AG04450 (cell line): ENCODE results near the gene RNF220. TPM values are rescaled to one million over a fixed set of nuclear protein-coding genes. Genes with fewer than 3 reads are reported as not detected.

Experiments used
- CTCF ChIA-PET: fragments of 300-600, 350-600 bp; formaldehyde crosslinking; extraction: SDS; loops from one replicate; lab custom pipeline; 2022; ENCODE audit warnings: antibody characterized with exemption, inconsistent platforms; lab: Charles Lee
- POLR2A ChIA-PET: fragments of 350-600 bp; formaldehyde crosslinking; extraction: SDS; loops from one replicate; lab custom pipeline; 2021; ENCODE audit warnings: antibody characterized with exemption, inconsistent platforms; lab: Yijun Ruan, JAX
- DNase-seq: peaks from one replicate; pipeline ENCODE4 v3.0.0-alpha.2; 2011; ENCODE audit warnings: low read depth, low spot score
- H3K27ac ChIP-seq: one replicate; pipeline ENCODE4 v1.5.1; 2012; ENCODE audit warnings: low read depth, low read length, control low read depth
- H3K27me3 ChIP-seq: one replicate; pipeline ENCODE4 v1.6.0; 2012; ENCODE audit warnings: low read length; ENCODE audit not compliant: control insufficient read depth, insufficient read depth
- H3K4me3 ChIP-seq: 2 replicates; pipeline ENCODE4 v1.5.1; 2011; ENCODE audit warnings: mild to moderate bottlenecking, low read depth, low read length, control low read depth
- H3K9me3 ChIP-seq: 2 replicates; pipeline ENCODE4 v1.5.1; 2012; ENCODE audit warnings: low read length; ENCODE audit not compliant: control insufficient read depth, insufficient read depth
- polyA minus RNA-seq: library from RNA; depleted of rRNA, polyadenylated mRNA; stranded (reverse); fragments of >200 nt; gene quantifications from 2 replicates; pipeline ENCODE4 v1.2.3, GENCODE V29; 2011; rRNA and poly(A)+ RNA removed
- polyA plus RNA-seq: library from polyadenylated mRNA; depleted of rRNA; stranded (reverse); fragments of >200 nt; gene quantifications from 2 replicates; pipeline ENCODE4 v1.2.3, GENCODE V29; 2011; rRNA removed
- TF ChIP-seq, protein P1 (sequence below): IDR thresholded peaks from 2 replicates; pipeline ENCODE4 v1.5.1; 2011; ENCODE audit warnings: low read depth, low read length, control low read depth, inconsistent platforms

RNF220 gene
- polyA plus RNA-seq (46.4 and 48.0 TPM in 2 replicates), polyA minus RNA-seq (28.4 and 38.7 TPM in 2 replicates)

DNA sequence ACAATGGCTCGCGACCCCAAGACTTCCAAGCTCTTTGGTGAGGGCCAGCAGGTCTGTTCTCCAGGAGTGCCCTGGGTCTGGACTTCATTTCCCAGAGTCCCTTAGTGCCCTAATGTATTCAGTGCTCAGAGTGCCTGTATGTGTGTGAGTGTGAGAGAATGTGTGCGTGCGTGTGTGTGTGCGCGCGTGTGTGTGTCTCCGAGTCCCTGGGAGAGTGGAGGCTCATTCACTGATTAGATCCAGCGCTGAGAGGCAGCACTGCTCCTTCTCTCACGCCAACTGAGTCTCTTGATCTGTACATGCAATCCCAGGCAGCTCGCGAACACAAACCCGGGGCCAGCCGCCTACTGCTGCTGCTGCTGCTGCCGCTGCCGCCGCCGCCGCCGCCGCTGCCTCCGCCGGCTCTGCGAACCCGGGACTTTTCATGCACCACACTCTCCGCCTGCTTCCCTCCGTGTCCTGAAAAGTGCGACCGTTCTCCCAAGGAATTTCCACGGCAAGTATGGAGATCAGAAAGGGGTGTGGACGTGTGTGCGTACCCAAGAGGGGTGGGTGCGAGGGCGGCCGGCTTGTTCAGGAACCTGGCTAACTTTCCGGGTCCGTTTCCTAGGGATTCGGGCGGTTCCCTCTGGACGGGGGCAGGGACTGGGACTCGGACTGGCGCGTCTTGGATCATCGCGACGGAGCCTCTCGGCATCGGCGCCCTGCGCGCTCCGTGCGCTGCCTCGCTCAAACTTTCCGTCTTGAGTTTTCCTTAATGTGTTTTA lies at the start of gene RNF220:
Gene RNF220, plus strand, starts transcription at position 225 of the 767 bp plus-strand sequence.
- TF ChIP-seq, protein P1, sequence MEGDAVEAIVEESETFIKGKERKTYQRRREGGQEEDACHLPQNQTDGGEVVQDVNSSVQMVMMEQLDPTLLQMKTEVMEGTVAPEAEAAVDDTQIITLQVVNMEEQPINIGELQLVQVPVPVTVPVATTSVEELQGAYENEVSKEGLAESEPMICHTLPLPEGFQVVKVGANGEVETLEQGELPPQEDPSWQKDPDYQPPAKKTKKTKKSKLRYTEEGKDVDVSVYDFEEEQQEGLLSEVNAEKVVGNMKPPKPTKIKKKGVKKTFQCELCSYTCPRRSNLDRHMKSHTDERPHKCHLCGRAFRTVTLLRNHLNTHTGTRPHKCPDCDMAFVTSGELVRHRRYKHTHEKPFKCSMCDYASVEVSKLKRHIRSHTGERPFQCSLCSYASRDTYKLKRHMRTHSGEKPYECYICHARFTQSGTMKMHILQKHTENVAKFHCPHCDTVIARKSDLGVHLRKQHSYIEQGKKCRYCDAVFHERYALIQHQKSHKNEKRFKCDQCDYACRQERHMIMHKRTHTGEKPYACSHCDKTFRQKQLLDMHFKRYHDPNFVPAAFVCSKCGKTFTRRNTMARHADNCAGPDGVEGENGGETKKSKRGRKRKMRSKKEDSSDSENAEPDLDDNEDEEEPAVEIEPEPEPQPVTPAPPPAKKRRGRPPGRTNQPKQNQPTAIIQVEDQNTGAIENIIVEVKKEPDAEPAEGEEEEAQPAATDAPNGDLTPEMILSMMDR: no peak
- peak within 1 kb of the TSS; percentile 42 for H3K4me3 ChIP-seq
- H3K27ac ChIP-seq: no peak within 1 kb of the TSS
- DNase-seq: peak; percentile 7
- peaks cover 76% of the 10 kb centered on the region for H3K27me3 ChIP-seq
- peaks cover 7% of the 10 kb centered on the region for H3K9me3 ChIP-seq
- POLR2A ChIA-PET: no interaction called here
- CTCF ChIA-PET: no interaction called here

DNA sequence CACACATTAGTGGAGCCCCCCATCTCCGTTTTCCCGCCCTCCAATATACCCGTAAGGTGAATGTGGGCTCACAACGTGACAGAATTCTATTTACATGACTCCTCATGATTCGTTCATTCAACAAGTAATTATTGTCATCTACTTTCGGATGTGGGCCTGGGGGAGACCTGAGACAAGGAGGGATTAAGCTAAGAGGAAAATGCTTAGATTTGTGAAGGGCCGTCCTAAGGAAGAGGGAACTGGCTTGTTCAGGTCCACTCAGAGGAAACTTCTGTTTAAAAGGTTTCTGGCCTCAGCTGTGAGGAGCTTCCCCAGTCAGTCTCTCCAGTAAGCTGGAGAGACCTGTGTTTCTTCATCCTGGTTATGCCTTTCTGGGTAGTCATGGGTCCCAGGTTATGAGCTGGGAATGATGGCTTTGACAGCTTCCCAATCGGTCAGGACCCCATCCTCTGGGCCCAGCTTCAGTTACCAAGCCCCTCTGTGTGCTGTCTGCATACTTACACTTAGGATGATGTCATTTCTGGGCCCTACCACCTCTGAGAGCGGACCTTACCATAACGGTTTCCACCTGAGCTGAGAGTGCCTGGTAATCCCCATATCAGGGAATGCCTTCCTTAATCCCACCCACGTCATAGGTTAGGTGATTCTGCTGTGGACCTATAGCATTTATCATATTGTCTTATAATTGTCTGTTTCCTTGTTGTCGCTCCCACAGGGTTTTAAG lies 49.3 kb upstream of the RNF220 start:
- CTCF ChIA-PET: interaction anchor here (1.0 to 1.3 kb wide), 2 partner anchors 22 to 30 kb away, joined by 3 to 8 read pairs; no protein-coding TSS in a partner anchor
- Histone ChIP-seq H3K9me3 (no peaks in the 10 kb centered on the region), H3K4me3 (peak overlapping the region; percentile 42), H3K27me3 (no peaks in the 10 kb centered on the region), H3K27ac (no peak overlapping the region)
- no peak for DNase-seq
- TF ChIP-seq, protein P1: no peak
- POLR2A ChIA-PET: no interaction called here

DNA sequence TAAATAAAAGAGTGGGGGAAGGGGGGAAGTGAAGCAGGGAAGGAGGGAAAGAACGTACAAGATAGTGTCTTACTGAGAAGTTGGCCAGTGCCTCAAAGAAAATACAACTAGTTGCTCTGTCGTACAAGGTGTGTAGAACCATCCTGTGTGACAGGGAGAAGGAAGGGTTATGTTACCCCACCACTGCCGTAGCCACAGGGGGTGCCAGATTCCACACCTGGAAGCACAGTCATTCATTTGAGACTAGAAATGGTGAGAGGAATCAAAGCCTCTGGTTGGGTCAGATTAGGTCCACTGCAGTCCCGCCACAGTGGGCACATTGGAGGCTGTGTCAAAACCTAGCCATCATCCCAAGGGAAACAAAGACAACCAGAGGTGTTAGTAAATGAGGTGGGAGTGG lies 47.3 kb upstream of the RNF220 start:
- Histone ChIP-seq H3K4me3 (no peak overlapping the region), H3K9me3 (no peaks in the 10 kb centered on the region), H3K27me3 (peaks cover 5% of the 10 kb centered on the region), H3K27ac (no peak overlapping the region)
- POLR2A ChIA-PET: no interaction called here
- CTCF ChIA-PET: interaction anchor here (1.2 kb wide), 1 partner anchor 295 kb away, joined by 4 read pairs; no protein-coding TSS in a partner anchor
- TF ChIP-seq, protein P1: no peak
- DNase-seq: no peak

DNA sequence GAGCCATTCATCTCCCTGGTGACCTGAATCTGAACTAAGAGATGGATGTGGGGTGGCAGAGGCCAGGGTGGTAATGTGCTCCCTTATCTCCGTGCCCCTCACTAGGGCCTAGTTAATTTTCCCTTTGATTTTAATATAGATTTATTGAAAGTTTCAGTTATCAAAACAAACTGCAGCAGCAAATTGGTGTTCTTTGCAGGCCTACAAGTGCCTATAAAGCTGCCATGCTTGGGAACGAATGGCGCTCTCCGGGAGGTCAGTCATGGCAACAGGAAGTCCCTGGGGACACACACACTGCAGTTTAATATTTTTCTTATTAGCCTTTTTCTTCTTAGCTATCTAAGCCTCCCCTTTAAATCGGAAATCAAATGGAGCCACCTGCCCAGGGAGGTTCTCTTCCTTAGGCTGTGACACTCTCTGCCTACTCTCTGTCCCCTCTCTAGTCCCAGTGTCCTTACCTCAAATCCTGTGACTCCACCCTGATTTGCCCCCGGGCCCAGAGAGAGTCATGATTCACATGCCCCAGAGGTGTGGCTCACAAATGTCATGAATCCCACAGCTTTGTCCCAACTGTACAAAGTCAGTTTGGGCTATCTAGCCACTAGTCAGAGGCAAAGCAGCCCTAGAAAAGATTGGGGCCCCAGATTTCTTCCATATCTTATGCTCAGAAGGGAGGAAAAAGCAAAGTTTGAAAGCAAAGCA lies 45.7 kb upstream of the RNF220 start:
- DNase-seq: no peak
- Histone ChIP-seq H3K4me3 (no peak overlapping the region), H3K27ac (no peak overlapping the region), H3K27me3 (peaks cover 9% of the 10 kb centered on the region), H3K9me3 (no peaks in the 10 kb centered on the region)
- TF ChIP-seq, protein P1: no peak
- CTCF ChIA-PET: interaction anchor here (0.7 to 1.3 kb wide), 4 partner anchors 19 to 235 kb away, joined by 3 to 7 read pairs (median 3); no protein-coding TSS in a partner anchor
- POLR2A ChIA-PET: no interaction called here
